ENCODE measurements around the gene MFN1.

Gene MFN1

GRCh38 chr3:179348325-179349013 lies 960 bp downstream of the MFN1 start:
- no peak for DNase-seq

DNA sequence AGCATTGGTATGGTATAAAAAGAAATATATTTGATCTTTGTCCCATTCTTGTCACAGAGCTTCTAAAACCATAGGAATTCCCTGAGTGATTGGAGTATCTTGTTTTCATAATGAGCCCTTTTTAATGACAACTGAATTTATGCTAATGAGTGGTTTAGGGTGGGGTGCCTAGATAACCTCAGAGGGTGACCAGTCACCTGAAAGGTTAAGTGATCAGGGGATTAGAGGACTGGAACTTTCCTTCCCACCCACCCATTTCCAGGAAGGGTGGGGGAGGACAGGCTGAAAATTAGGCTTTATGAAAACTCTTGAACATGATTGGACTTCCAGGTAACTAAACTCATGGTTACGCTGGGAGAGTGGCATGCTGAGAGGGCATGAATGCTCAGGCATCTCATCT lies 8.5 kb downstream of the MFN1 start:
- no peak for DNase-seq

- DNase-seq, result no peak
These were observed 15.8 kb downstream of the MFN1 start for GRCh38 chr3:179363332-179363731.

DNA sequence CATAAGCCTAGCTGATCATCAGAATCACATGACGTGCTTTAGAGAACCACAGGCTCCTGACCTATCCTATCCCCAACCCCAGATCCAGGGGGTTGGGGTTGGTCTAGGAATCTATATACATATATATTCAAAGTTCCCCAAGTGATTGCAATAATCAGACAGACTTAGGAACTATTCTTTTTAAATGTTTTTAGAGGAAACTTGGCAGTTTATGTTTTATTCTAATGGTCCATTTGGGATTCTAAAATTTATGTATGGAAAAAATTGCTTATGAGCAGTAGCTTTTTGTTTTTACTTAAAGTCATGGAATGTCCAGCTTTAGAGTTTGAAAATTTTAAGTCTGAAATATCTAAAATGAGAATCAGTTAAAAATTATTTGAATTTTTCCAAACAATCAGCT lies 22.1 kb downstream of the MFN1 start:
- no peak for DNase-seq

DNA sequence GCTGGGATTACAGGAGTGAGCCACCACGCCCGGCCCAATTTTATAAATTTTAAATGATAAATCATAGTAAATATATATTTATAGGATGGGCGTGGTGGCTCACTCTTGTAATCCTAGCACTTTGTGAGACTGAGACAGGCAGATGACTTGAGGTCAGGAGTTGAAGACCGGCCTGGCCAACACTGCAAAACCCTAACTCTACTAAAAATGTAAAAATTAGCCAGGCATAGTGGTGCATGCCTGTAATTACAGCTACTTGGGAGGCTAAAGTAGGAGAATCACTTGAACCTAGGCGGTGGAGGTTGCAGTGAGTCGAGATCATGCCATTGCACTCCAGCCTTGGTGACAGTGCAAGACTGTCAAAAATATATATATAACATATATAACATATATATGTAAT lies 26.4 kb downstream of the MFN1 start:
- no peak for DNase-seq

DNA sequence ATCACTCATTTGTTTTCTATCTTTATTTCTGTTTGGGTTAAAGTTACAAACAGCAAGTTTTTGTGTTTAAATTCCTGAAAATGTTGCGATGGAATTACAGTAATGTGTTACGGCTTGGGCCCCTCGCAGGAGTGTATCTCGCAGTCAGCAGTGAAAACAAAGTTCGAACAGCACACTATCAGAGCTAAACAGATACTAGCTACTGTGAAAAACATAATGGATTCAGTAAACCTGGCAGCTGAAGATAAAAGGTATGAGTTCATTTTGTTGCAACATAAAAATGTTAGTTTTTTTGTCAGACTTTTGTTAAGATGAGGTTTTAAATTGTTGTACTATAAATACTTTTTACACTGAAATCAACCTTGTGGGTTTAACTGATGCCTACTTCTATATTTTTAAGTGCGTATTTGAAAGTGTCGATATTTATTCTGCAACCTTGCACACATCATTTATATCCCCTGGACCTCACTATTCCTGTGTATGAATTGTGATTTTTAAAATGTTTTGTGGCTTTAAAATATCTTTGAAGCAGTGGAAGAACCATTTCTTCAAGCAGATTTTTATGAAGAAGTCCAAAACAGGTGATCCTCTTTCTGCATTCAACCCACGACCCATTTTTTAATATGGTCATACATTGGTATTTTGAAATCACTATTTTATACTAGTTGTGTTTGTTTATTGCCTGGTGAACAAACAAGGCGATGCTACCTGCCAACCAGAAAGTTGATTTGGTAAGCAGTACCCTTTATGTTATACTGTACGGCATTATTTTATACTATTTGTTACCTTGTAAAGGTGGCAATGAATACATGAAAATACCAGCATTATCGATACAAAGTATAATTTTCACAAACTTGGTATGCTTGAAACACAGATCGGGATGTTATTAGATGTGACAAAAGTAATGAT lies 27.8 kb downstream of the MFN1 start:
- no peak for DNase-seq

GRCh38 chr3:179376474-179376873 lies 29.0 kb downstream of the MFN1 start:
- no peak for DNase-seq

DNA sequence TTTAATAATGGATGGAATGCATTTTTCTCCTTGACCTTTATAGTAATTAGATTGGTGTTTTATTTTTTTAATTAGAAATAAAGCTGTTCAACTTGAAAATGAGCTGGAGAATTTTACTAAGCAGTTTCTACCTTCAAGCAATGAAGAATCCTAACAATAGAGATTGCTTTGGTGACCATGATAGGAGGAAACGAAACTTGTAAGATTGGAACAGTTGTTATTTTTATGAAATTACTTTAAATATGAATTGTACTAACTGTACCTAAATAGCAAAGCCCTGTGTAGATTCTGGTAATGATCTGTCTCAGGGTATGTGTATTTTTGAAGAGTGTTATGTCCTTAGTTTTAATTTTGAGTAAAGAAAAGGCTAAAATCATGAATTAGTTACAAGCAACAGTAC lies 44.4 kb downstream of the MFN1 start:
- DNase-seq, result no peak

- no peak for DNase-seq
These were observed 51.2 kb downstream of the MFN1 start for GRCh38 chr3:179398574-179399231.

- DNase-seq, result no peak
These were observed 54.1 kb downstream of the MFN1 start for GRCh38 chr3:179401561-179401960.

GRCh38 chr3:179402963-179403362 lies 55.5 kb downstream of the MFN1 start:
- DNase-seq, result no peak

DNA sequence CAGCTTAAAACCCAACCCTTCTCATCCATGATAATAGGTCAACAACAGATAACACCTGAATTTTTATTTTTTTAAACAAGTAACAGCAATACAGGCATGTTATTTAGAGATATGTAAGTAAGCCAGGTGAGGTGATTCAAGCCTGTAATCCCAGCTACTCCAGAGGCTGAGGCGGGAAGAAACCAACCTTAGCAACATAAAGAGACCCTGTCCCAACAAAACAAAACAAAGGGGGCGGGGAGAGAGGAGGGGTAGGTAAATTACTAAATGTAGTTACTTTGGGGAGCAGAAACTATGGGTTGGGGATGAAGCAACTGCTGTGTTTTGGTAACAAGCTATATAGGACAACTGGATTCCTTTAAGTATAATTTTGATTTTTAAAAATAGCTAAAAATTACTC lies 56.8 kb downstream of the MFN1 start:
- DNase-seq, result no peak

GRCh38 chr3:179410331-179410730 lies 62.8 kb downstream of the MFN1 start:
- DNase-seq, result no peak

- DNase-seq, result no peak
These were observed 63.5 kb downstream of the MFN1 start for GRCh38 chr3:179410999-179411398.

- DNase-seq, result no peak
These were observed 67.3 kb downstream of the MFN1 start for GRCh38 chr3:179414804-179415203.

DNA sequence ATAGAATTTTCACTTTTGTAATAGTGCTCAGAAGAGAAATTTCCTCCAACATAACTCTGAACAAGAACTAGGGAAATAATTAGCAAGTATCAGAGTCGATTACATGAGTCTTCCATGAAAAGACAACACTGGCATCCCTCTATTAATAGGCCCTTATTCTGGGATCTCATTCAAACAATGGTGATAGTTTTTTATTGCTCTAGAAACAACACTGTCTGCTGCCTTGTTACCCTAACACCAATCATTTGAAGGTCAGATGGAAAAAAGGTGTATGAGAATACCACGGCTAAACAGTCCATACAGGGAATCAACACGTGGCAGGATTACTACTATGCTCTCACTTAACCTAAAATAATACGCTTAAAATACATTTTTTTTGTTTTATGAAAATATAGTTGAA lies 67.9 kb downstream of the MFN1 start:
- no peak for DNase-seq

GRCh38 chr3:179416681-179417080 lies 69.2 kb downstream of the MFN1 start:
- no peak for DNase-seq

DNA sequence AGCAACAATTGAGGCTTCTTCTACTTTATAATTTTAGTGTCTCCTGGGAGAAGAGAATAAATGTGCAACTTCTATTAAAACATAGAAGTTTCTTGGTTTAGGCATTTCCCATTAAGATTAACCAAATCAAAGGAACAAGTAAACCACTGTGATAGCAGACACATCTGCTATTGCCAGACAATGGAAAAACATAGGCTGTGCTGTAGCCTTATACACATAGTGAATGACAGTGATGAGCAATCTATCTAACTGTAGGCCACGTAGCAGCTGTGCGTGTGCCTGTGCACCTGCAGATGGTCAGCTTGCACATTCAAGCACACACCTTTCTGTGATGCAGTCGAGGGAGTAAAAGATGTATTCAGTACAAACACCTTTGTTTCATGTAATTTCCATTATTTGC lies 71.1 kb downstream of the MFN1 start:
- no peak for DNase-seq

- no peak for DNase-seq
These were observed 74.0 kb downstream of the MFN1 start for GRCh38 chr3:179421500-179421899.

- DNase-seq, result no peak
These were observed 77.6 kb downstream of the MFN1 start for GRCh38 chr3:179425075-179425474.

GRCh38 chr3:179428876-179429548 lies 81.5 kb downstream of the MFN1 start:
- DNase-seq, result no peak

GRCh38 chr3:179430277-179430870 lies 82.9 kb downstream of the MFN1 start:
- DNase-seq, result no peak

- no peak for DNase-seq
These were observed 84.5 kb downstream of the MFN1 start for GRCh38 chr3:179432021-179432420.
